H1 (cell line): Measurements from ENCODE around the gene TUG1. TPM values are rescaled to one million over a fixed set of nuclear protein-coding genes. Genes with fewer than 3 reads are reported as not detected.

Experiments
- CTCF ChIA-PET: fragments of 300-600 bp; sonication (Branson Sonifier 250); formaldehyde crosslinking; loops from one replicate; lab custom pipeline; 2021; ENCODE audit not compliant: partially characterized antibody; lab: Charles Lee
- POLR2A ChIA-PET: fragments of 300-600 bp; sonication (Branson Sonifier 250); formaldehyde crosslinking; loops from one replicate; lab custom pipeline; 2021; ENCODE audit warnings: inconsistent platforms; ENCODE audit not compliant: partially characterized antibody; lab: Charles Lee
- DNase-seq, 2 experiments: peaks; one replicate each; pipeline versions ENCODE4 v3.0.0 to v3.0.0-alpha.2; 2010 to 2022; ENCODE audit warnings: low spot score in 2 of 2, low read depth in 1 of 2, mixed read lengths in 1 of 2
- FAIRE-seq: peaks from 2 replicates; lab custom pipeline; 2011; peaks lifted over from hg19 to GRCh38; lab: Jason Lieb, UNC
- H2AFZ ChIP-seq: 2 replicates; pipeline ENCODE4 v1.8.1; 2012; ENCODE audit warnings: low read length, inconsistent platforms
- H2AK5ac ChIP-seq: 2 replicates; pipeline ENCODE4 v1.6.1; 2013; ENCODE audit warnings: low read depth, low read length
- H2BK120ac ChIP-seq: replicated peaks from 2 replicates; pipeline ENCODE3; 2013; ENCODE audit warnings: low read depth, low read length, inconsistent platforms
- H2BK12ac ChIP-seq: 2 replicates; pipeline ENCODE4 v1.6.1; 2013; ENCODE audit warnings: low read depth, low read length
- H2BK15ac ChIP-seq: 2 replicates; pipeline ENCODE4 v1.6.1; 2013; ENCODE audit warnings: low read length
- H2BK20ac ChIP-seq: 2 replicates; pipeline ENCODE4 v1.6.1; 2013; ENCODE audit warnings: low read length
- H2BK5ac ChIP-seq: 2 replicates; pipeline ENCODE4 v1.6.1; 2013; ENCODE audit warnings: low read depth, low read length
- H3K14ac ChIP-seq: 2 replicates; pipeline ENCODE4 v1.6.1; 2013; ENCODE audit warnings: inconsistent platforms; ENCODE audit not compliant: insufficient read length
- H3K18ac ChIP-seq: 2 replicates; pipeline ENCODE4 v1.6.1; 2013; ENCODE audit warnings: low read length; ENCODE audit errors: extremely low read depth
- H3K23ac ChIP-seq: 2 replicates; pipeline ENCODE4 v1.6.1; 2013; ENCODE audit warnings: inconsistent platforms; ENCODE audit not compliant: insufficient read length
- H3K23me2 ChIP-seq: 2 replicates; pipeline ENCODE4 v1.6.1; 2013; ENCODE audit warnings: low read depth, low read length
- H3K27ac ChIP-seq: 2 replicates; pipeline ENCODE4 v1.6.1; 2011; ENCODE audit warnings: low read depth, low read length, inconsistent platforms
- H3K27me3 ChIP-seq, 4 experiments: replicated peaks in 1 of 4; 1 replicate in 1 of 4; 2 replicates in 3 of 4; pipeline versions ENCODE4 v1.6.1 to v1.8.1; 2011 to 2013; ENCODE audit warnings: low read length in 3 of 4, mild to moderate bottlenecking in 3 of 4, inconsistent platforms in 2 of 4, mixed read lengths in 2 of 4, moderate library complexity in 1 of 4; ENCODE audit not compliant: control insufficient read depth in 3 of 4, insufficient read depth in 3 of 4; ENCODE audit errors: extremely low read depth in 1 of 4
- H3K36me3 ChIP-seq, 4 experiments: 2 replicates each; pipeline versions ENCODE4 v1.6.1 to v1.8.1; 2011 to 2013; ENCODE audit warnings: mild to moderate bottlenecking in 4 of 4, low read length in 3 of 4, moderate library complexity in 2 of 4, control low read depth in 1 of 4, inconsistent platforms in 1 of 4; ENCODE audit not compliant: insufficient read depth in 4 of 4, control insufficient read depth in 2 of 4
- H3K4ac ChIP-seq: replicated peaks from 2 replicates; pipeline ENCODE3; 2013; ENCODE audit warnings: low read length, low read depth, mixed read lengths, inconsistent platforms; ENCODE audit not compliant: insufficient read length
- H3K4me1 ChIP-seq, 4 experiments: replicated peaks in 1 of 4; 1 replicate in 1 of 4; 2 replicates in 3 of 4; pipeline versions ENCODE4 v1.6.1 to v1.8.1; 2011 to 2013; ENCODE audit warnings: low read length in 3 of 4, inconsistent platforms in 2 of 4, mixed read lengths in 1 of 4; ENCODE audit not compliant: insufficient read depth in 4 of 4, control insufficient read depth in 3 of 4
- H3K4me2 ChIP-seq, 2 experiments: 2 replicates each; pipeline versions ENCODE4 v1.6.1 to v1.8.1; 2011 to 2013; ENCODE audit warnings: low read depth in 2 of 2, low read length in 2 of 2, control low read depth in 1 of 2, inconsistent platforms in 1 of 2, mild to moderate bottlenecking in 1 of 2; ENCODE audit not compliant: insufficient read depth in 1 of 2
- H3K4me3 ChIP-seq, 4 experiments: fragments of 200-600, 300-600 bp in 1 of 4; sonication (generic), shearing (Covaris generic), sonication (Bioruptor Twin) in 1 of 4; 2 replicates each; pipeline versions ENCODE4 v1.5.1 to v1.8.1; 2011 to 2016; ENCODE audit warnings: low read length in 4 of 4, low read depth in 3 of 4, control low read depth in 2 of 4, inconsistent platforms in 2 of 4, mild to moderate bottlenecking in 2 of 4, mixed read lengths in 1 of 4, moderate library complexity in 1 of 4; ENCODE audit not compliant: insufficient read depth in 2 of 4; ENCODE audit errors: extremely low read depth in 1 of 4
- H3K56ac ChIP-seq: replicated peaks from 2 replicates; pipeline ENCODE3; 2013; ENCODE audit warnings: low read depth, mild to moderate bottlenecking, mixed read lengths, low read length, inconsistent platforms; ENCODE audit not compliant: insufficient read length
- H3K79me1 ChIP-seq: 2 replicates; pipeline ENCODE4 v1.6.1; 2013; ENCODE audit warnings: low read depth, low read length, control low read depth
- H3K79me2 ChIP-seq, 2 experiments: 2 replicates each; pipeline versions ENCODE4 v1.6.1 to v1.8.1; 2012 to 2013; ENCODE audit warnings: low read length in 2 of 2, mild to moderate bottlenecking in 2 of 2, inconsistent platforms in 1 of 2; ENCODE audit not compliant: insufficient read depth in 2 of 2, control insufficient read depth in 1 of 2
- H3K9ac ChIP-seq, 4 experiments: replicated peaks in 1 of 4; 1 replicate in 1 of 4; 2 replicates in 3 of 4; pipeline versions ENCODE4 v1.6.1 to v1.8.1; 2011 to 2013; ENCODE audit warnings: low read depth in 3 of 4, low read length in 3 of 4, control low read depth in 2 of 4, mild to moderate bottlenecking in 2 of 4, moderate library complexity in 2 of 4, inconsistent platforms in 1 of 4; ENCODE audit errors: extremely low read depth in 1 of 4
- H3K9me3 ChIP-seq, 2 experiments: 2 replicates each; pipeline versions ENCODE4 v1.6.1 to v1.8.1; 2012 to 2013; ENCODE audit warnings: mild to moderate bottlenecking in 2 of 2, moderate library complexity in 2 of 2, control low read depth in 1 of 2, inconsistent platforms in 1 of 2, low read depth in 1 of 2, low read length in 1 of 2, mixed read lengths in 1 of 2; ENCODE audit not compliant: insufficient read depth in 2 of 2
- H4K20me1 ChIP-seq, 2 experiments: replicated peaks in 1 of 2; 2 replicates each; pipeline versions ENCODE3 to v1.8.1; 2011 to 2013; ENCODE audit warnings: inconsistent platforms in 2 of 2, low read length in 2 of 2, mild to moderate bottlenecking in 1 of 2; ENCODE audit not compliant: insufficient read depth in 2 of 2, control insufficient read depth in 1 of 2
- H4K5ac ChIP-seq: 2 replicates; pipeline ENCODE4 v1.6.1; 2013; ENCODE audit warnings: low read length, low read depth, mixed read lengths, inconsistent platforms; ENCODE audit not compliant: insufficient read length
- H4K8ac ChIP-seq: 2 replicates; pipeline ENCODE4 v1.8.0; 2013; ENCODE audit warnings: mild to moderate bottlenecking, moderate library complexity, low read length, inconsistent platforms; ENCODE audit not compliant: insufficient read depth; ENCODE audit errors: extremely low read depth
- H4K91ac ChIP-seq: replicated peaks from 2 replicates; pipeline ENCODE3; 2013; ENCODE audit warnings: low read length, mixed read lengths, inconsistent platforms; ENCODE audit not compliant: insufficient read length
- CTBP2 ChIP-seq: IDR thresholded peaks from 2 replicates; pipeline ENCODE4 v1.7.0; 2011; ENCODE audit warnings: borderline replicate concordance, mild to moderate bottlenecking, moderate library complexity, mixed read lengths, low read length; ENCODE audit not compliant: insufficient read depth, insufficient read length
- EGR1 ChIP-seq: IDR thresholded peaks from 2 replicates; pipeline ENCODE4 v1.6.1; 2011; ENCODE audit warnings: low read depth, low read length, borderline replicate concordance
- EZH2 ChIP-seq: fragments of 200-600 bp; sonication (generic); IDR thresholded peaks from 2 replicates; pipeline ENCODE4 v1.7.1; 2012; ENCODE audit warnings: low read depth, mild to moderate bottlenecking, moderate library complexity, low read length, inconsistent platforms; ENCODE audit not compliant: severe bottlenecking
- FOSL1 ChIP-seq: IDR thresholded peaks from 2 replicates; pipeline ENCODE4 v1.6.1; 2011; ENCODE audit warnings: mild to moderate bottlenecking, low read depth, low read length, moderate library complexity; ENCODE audit not compliant: insufficient read depth
- RAD21 ChIP-seq, 2 experiments: IDR thresholded peaks in 1 of 2; conservative IDR thresholded peaks in 1 of 2; 2 replicates each; pipeline ENCODE4 v1.6.1; 2011; ENCODE audit warnings: low read depth in 2 of 2, low read length in 2 of 2, improper control_type of control experiment in 1 of 2, inconsistent platforms in 1 of 2, mild to moderate bottlenecking in 1 of 2, moderate library complexity in 1 of 2
- RNF2 ChIP-seq: fragments of 200-900, 300-1000 bp; sonication (generic); IDR thresholded peaks from 2 replicates; pipeline ENCODE4 v1.7.1; 2016; ENCODE audit warnings: borderline replicate concordance, low read depth, mild to moderate bottlenecking, antibody characterized with exemption, low read length; ENCODE audit not compliant: poor library complexity, severe bottlenecking; ENCODE audit errors: missing control alignments
- SUZ12 ChIP-seq: fragments of 200-600 bp; sonication (generic); IDR thresholded peaks from 2 replicates; pipeline ENCODE4 v1.6.1; 2012; ENCODE audit warnings: mild to moderate bottlenecking, inconsistent platforms, low read length, moderate library complexity, mixed read lengths
- WGBS, 2 experiments: shearing (Covaris generic) in 1 of 2; methylation state at CpG; one replicate each; pipeline versions ENCODE4 v1.1.6 to v1.1.7; 2013 to 2015; ENCODE audit warnings: low lambda C conversion rate in 2 of 2, mixed read lengths in 2 of 2, inconsistent platforms in 1 of 2, low coverage in 1 of 2, missing lambda C conversion rate in 1 of 2; ENCODE audit not compliant: insufficient replicate concordance in 2 of 2, insufficient coverage in 1 of 2, insufficient read length in 1 of 2; ENCODE audit errors: extremely low coverage in 1 of 2, missing lambda C conversion rate in 1 of 2; 5-methylcytosine and 5-hydroxymethylcytosine counted together
- polyA plus RNA-seq, 7 experiments: library from polyadenylated mRNA; depleted of rRNA in 3 of 7; stranded (reverse) in 5 of 7; unstranded in 2 of 7; fragments of >200 nt in 5 of 7; fragments of 200-250 nt in 2 of 7; gene quantifications; 1 replicate in 5 of 7; 2 replicates in 1 of 7; 4 replicates in 1 of 7; pipeline versions ENCODE4 v1.2.1 to v1.2.3, GENCODE V29; 2011 to 2013; ENCODE audit warnings: missing spikeins in 2 of 7, mixed read lengths in 2 of 7
- total RNA-seq: library from RNA; stranded (reverse); fragmentation: NEBNext Ultra II Directional; extraction: Animal tissue kit (Norgen Biotek cat#: 25700); gene quantifications from 2 replicates; pipeline ENCODE4 v1.2.1, GENCODE V29; 2021
- TF ChIP-seq, protein P1 (sequence below): IDR thresholded peaks from 2 replicates; pipeline ENCODE4 v1.6.1; 2012; ENCODE audit warnings: inconsistent platforms

The TUG1 gene
- total and polyA plus RNA-seq, 2 of the 8 experiments (the other 6 are each of a cell fraction or from before 2014, with no cell fraction given) = 119 to 129 TPM

DNA sequence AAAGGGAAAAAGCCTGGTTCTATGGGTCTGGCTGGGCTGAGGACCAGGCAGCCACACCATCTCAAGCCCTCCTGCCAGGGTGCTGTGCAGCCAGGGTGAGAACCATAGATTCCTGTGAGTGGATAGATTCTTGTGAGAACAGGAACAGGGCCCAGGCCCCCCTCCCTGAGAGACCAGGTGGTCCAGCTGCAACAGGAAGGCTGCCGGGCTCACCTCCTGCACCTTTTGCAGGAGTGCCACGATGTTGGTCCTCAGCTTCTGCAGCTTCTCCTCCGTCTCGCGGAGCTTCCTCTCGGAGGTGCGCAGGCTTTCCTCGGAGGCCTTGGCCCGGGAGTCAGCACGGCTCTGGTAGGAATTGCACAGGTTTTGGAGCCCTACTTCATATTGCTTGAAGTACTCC, 41.3 kb upstream of the TUG1 start:
- peaks cover 48 to 86% (median 74%) of the 10 kb centered on the region in 4 experiments for H3K36me3 ChIP-seq
- H4K5ac ChIP-seq = no peak overlapping the region
- DNase-seq (no peak), FAIRE-seq (no peak)
- no peak overlapping the region for H3K23ac ChIP-seq
- no peak overlapping the region for H4K91ac ChIP-seq
- no peak overlapping the region for H3K14ac ChIP-seq
- H3K56ac ChIP-seq = no peak overlapping the region
- ChIA-PET POLR2A (interaction anchor here (0.7 to 1.1 kb wide), 2 partner anchors 8 to 10 kb away, joined by 3 read pairs; no protein-coding TSS in a partner anchor), CTCF (no interaction called here)
- no peaks in the 10 kb centered on the region for H3K4me1 ChIP-seq
- H3K23me2 ChIP-seq = no peaks in the 10 kb centered on the region
- no peak overlapping the region for H3K4me3 ChIP-seq
- H3K27ac ChIP-seq = no peak overlapping the region
- H4K8ac ChIP-seq = no peak overlapping the region
- WGBS, 2 experiments = 96% methylated on average over 7 of the region's 10 CpGs; no CpG with 5 or more reads in 1 of the 2 experiments
- H3K79me2 ChIP-seq = no peaks in the 10 kb centered on the region
- TF ChIP-seq CTBP2 (no peak), SUZ12 (no peak), EZH2 (no peak), RNF2 (no peak), FOSL1 (no peak), RAD21 (IDR thresholded peaks at IDR 0.05 in 1 of 2, conservative IDR thresholded peaks at IDR 0.05 in 1 of 2; ENCODE audit: low read depth in 2 of 2, low read length in 2 of 2) (no peak), EGR1 (no peak)
- TF ChIP-seq, protein P1, sequence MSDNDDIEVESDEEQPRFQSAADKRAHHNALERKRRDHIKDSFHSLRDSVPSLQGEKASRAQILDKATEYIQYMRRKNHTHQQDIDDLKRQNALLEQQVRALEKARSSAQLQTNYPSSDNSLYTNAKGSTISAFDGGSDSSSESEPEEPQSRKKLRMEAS = no peak
- no peak overlapping the region for H2BK12ac ChIP-seq
- H3K79me1 ChIP-seq = peaks cover 4% of the 10 kb centered on the region; the same call in 1 of the 2 replicates
- H2BK20ac ChIP-seq = no peak overlapping the region
- H3K27me3 ChIP-seq = no peaks in the 10 kb centered on the region
- no peak overlapping the region for H3K18ac ChIP-seq
- no peak overlapping the region for H2BK120ac ChIP-seq
- no peak overlapping the region for H3K9ac ChIP-seq
- H2AFZ ChIP-seq = no peak overlapping the region
- no peak overlapping the region for H2BK15ac ChIP-seq
- peaks cover 1 to 9% of the 10 kb centered on the region in 2 experiments for H4K20me1 ChIP-seq
- H3K4ac ChIP-seq = no peak overlapping the region
- no peaks in the 10 kb centered on the region for H3K9me3 ChIP-seq
- H2AK5ac ChIP-seq = no peak overlapping the region
- no peak overlapping the region for H3K4me2 ChIP-seq
- no peak overlapping the region for H2BK5ac ChIP-seq
